Measurements from ENCODE around the gene ADTRP. TPM values are rescaled to one million over a fixed set of nuclear protein-coding genes. Genes with fewer than 3 reads are reported as not detected.
A peak's percentile ranks its signal among the peaks of the same experiment; 100 is the strongest.

The ADTRP gene
- total RNA-seq, 2 experiments from 2014 or later = 20.0 to 21.9 TPM

GRCh38 chr6:11813606-11814005 lies 35.0 kb upstream of the ADTRP start:
- Mint-ChIP-seq H3K27me3 (no peaks in the 10 kb centered on the region), H3K27ac (no peak overlapping the region), H3K4me3 (no peak overlapping the region), H3K9me3 (no peaks in the 10 kb centered on the region), H3K36me3 (ENCODE audit: low read depth) (no peaks in the 10 kb centered on the region), H3K4me1 (ENCODE audit: low read depth) (peaks cover 16% of the 10 kb centered on the region)
- no peak for DNase-seq
- intact Hi-C loops (cut with micrococcal nuclease) = no loop called here
- ATAC-seq = no peak
- no peak for TF ChIP-seq CTCF (IDR thresholded peaks at IDR 0.05)
- ChIA-PET POLR2A (no interaction called here), CTCF (no interaction called here)

GRCh38 chr6:11812951-11813350 lies 34.3 kb upstream of the ADTRP start:
- no peak overlapping the region for H3K4me3 Mint-ChIP-seq
- H3K27ac Mint-ChIP-seq = no peak overlapping the region
- intact Hi-C loops (cut with micrococcal nuclease) = no loop called here
- POLR2A ChIA-PET = interaction anchor here (1.0 kb wide), 1 partner anchor 9 kb away, joined by 3 read pairs; no protein-coding TSS in a partner anchor
- no peak for ATAC-seq
- no peaks in the 10 kb centered on the region for H3K36me3 Mint-ChIP-seq (ENCODE audit: low read depth)
- CTCF ChIA-PET = no interaction called here
- no peak for DNase-seq
- no peaks in the 10 kb centered on the region for H3K9me3 Mint-ChIP-seq
- H3K4me1 Mint-ChIP-seq (ENCODE audit: low read depth) = peaks cover 16% of the 10 kb centered on the region
- TF ChIP-seq CTCF (IDR thresholded peaks at IDR 0.05) = no peak
- no peaks in the 10 kb centered on the region for H3K27me3 Mint-ChIP-seq

GRCh38 chr6:11812439-11812838 lies 33.8 kb upstream of the ADTRP start:
- intact Hi-C loops (cut with micrococcal nuclease) = no loop called here
- H3K4me3 Mint-ChIP-seq = no peak overlapping the region
- H3K36me3 Mint-ChIP-seq (ENCODE audit: low read depth) = no peaks in the 10 kb centered on the region
- no peak for DNase-seq
- ChIA-PET POLR2A (interaction anchor here (1.0 kb wide), 1 partner anchor 8 kb away, joined by 3 read pairs; no protein-coding TSS in a partner anchor), CTCF (no interaction called here)
- H3K9me3 Mint-ChIP-seq = no peaks in the 10 kb centered on the region
- no peaks in the 10 kb centered on the region for H3K27me3 Mint-ChIP-seq
- TF ChIP-seq CTCF (IDR thresholded peaks at IDR 0.05) = no peak
- peaks cover 16% of the 10 kb centered on the region for H3K4me1 Mint-ChIP-seq (ENCODE audit: low read depth)
- H3K27ac Mint-ChIP-seq = no peak overlapping the region
- no peak for ATAC-seq

GRCh38 chr6:11811644-11812264 lies 33.2 kb upstream of the ADTRP start:
- no peaks in the 10 kb centered on the region for H3K27me3 Mint-ChIP-seq
- ChIA-PET POLR2A (no interaction called here), CTCF (interaction anchor here (0.8 kb wide), 1 partner anchor 17 kb away, joined by 3 read pairs; no protein-coding TSS in a partner anchor)
- peak overlapping the region; percentile 30 for H3K27ac Mint-ChIP-seq
- TF ChIP-seq CTCF (IDR thresholded peaks at IDR 0.05) = no peak
- no peaks in the 10 kb centered on the region for H3K36me3 Mint-ChIP-seq (ENCODE audit: low read depth)
- DNase-seq (no peak), ATAC-seq (no peak)
- no peak overlapping the region for H3K4me3 Mint-ChIP-seq
- H3K4me1 Mint-ChIP-seq (ENCODE audit: low read depth) = peaks cover 21% of the 10 kb centered on the region
- intact Hi-C loops (cut with micrococcal nuclease) = no loop called here
- no peaks in the 10 kb centered on the region for H3K9me3 Mint-ChIP-seq

GRCh38 chr6:11810854-11811643 lies 32.4 kb upstream of the ADTRP start:
- Mint-ChIP-seq H3K36me3 (ENCODE audit: low read depth) (no peaks in the 10 kb centered on the region), H3K27me3 (no peaks in the 10 kb centered on the region), H3K9me3 (no peaks in the 10 kb centered on the region), H3K4me1 (ENCODE audit: low read depth) (peaks cover 28% of the 10 kb centered on the region), H3K4me3 (no peak overlapping the region), H3K27ac (peak overlapping the region; percentile 30)
- DNase-seq = no peak
- ATAC-seq = no peak
- TF ChIP-seq CTCF (IDR thresholded peaks at IDR 0.05) = no peak
- ChIA-PET POLR2A (interaction anchor here (1.0 kb wide), 1 partner anchor 79 kb away, joined by 5 read pairs; no protein-coding TSS in a partner anchor), CTCF (interaction anchor here (0.8 kb wide), 1 partner anchor 18 kb away, joined by 3 read pairs; no protein-coding TSS in a partner anchor)
- intact Hi-C loops (cut with micrococcal nuclease) = no loop called here

Data from activated CD8-positive, alpha-beta T cell treated with anti-CD3 and anti-CD28 coated beads for 36 hours (primary cell).